GM23338 (cell line): ENCODE results near the gene ADGRG6.

ENCODE experiments used
- CTCF ChIP-seq, 2 experiments: fragments of 200-600 bp in 1 of 2; sonication (generic) in 1 of 2; conservative IDR thresholded peaks; 2 replicates each; pipeline versions ENCODE4 v1.5.1 to v1.6.1; 2016 to 2017; ENCODE audit warnings: antibody characterized with exemption in 2 of 2, low read depth in 2 of 2, mild to moderate bottlenecking in 2 of 2, moderate library complexity in 1 of 2
- EZH2 ChIP-seq: fragments of 200-600 bp; sonication (generic); IDR thresholded peaks from one replicate; pipeline ENCODE4 v1.8.0; 2017; ENCODE audit warnings: antibody characterized with exemption, mild to moderate bottlenecking, low read depth; ENCODE audit not compliant: unreplicated experiment
- ZNF114 ChIP-seq: fragments of 250-450 bp; sonication (Bioruptor Pico); IDR thresholded peaks from 2 replicates; pipeline ENCODE4 v1.5.0; 2020; ENCODE audit warnings: mild to moderate bottlenecking, moderate library complexity

DNA sequence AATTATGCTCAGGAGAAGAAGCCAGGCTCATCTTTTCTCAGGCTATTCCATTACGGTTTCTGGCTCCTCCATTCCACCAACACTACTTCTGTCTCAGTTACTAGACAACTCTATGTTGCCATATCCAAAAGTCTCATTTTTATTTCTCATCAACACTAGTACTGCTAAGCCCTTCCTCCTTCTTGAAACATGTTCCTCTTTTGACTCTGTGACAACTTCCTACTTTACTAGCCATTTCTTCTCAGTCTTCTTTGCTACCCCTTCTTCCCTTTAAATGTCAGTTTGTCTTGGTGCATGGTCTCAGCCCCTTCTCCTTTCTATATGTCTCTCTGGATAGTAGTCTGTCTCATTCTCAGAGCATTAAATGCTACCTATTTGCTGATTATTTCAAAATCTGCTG lies 7.1 kb upstream of the ADGRG6 start:
- TF ChIP-seq ZNF114, result no peak
- no peak for TF ChIP-seq CTCF (conservative IDR thresholded peaks at IDR 0.05; ENCODE audit: low read depth in 2 of 2)
- TF ChIP-seq EZH2, result no peak
